ACHN (cell line): Measurements from ENCODE around the gene GDPD3.

ENCODE experiments used
- DNase-seq: peaks from one replicate; pipeline ENCODE4 v3.0.0-alpha.2; 2015
- in situ Hi-C: cut with HindIII; loops from 2 replicates; pipeline ENCODE4 v1.10.0; 2017; ENCODE audit warnings: low sequenced_read_pairs, low pct_ligation_motif_present, low pct_unique_long_range_greater_than_20kb

Gene GDPD3, protein sequence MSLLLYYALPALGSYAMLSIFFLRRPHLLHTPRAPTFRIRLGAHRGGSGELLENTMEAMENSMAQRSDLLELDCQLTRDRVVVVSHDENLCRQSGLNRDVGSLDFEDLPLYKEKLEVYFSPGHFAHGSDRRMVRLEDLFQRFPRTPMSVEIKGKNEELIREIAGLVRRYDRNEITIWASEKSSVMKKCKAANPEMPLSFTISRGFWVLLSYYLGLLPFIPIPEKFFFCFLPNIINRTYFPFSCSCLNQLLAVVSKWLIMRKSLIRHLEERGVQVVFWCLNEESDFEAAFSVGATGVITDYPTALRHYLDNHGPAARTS

DNA sequence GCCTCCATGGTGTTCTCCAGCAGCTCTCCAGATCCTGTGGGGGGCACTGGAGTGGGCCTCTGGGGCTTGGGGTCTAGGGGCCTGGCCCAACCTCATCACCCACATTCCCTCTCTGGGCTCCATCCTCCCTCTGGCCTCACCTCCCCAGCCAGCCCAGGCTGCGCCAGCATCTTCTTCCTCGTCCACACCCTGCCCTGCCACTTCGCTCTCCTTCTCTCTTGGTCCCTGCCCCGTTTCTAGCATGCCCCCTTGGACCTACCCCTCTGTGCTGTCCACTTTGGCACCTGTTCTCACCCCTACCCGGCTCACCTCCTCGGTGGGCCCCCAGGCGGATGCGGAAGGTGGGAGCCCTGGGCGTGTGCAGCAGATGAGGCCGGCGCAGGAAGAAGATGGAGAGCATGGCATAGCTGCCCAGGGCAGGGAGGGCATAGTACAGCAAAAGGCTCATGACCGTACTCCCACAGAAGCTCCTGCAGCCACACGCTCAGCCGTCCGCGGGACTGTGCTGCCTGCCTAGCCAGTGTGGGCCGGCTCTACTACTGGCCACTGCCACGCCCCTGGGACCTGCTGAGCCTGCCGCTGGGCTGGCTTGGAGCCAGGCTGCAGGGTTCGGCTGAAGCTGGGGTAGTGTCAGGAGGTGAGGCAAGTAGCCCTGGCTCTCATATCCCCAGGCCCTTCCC lies at the start of gene GDPD3:
GDPD3 (minus strand) TSS at position 507 of the 680 bp plus-strand sequence; CDS start at position 448, 59 bp downstream.
- in situ Hi-C loops = no loop called here
- DNase-seq = peak; percentile 47

DNA sequence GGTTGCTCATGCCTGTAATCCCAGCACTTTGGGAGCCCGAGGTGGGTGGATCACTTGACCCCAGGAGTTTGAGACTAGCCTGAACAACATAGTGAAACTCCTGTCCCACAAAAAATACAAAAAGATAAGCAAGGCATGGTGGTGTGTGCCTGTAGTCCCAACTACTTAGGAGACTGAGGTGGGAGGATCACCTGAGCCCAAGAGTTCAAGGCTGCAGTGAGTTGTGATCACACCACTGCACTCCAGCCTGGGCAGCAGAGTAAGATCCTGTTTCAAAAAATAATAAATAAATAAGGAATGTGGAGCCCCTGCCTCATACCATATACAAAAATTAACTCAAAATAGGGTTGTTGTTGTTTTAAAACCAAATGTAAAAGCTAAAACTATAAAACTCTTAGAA lies 43.9 kb upstream of the GDPD3 start:
- DNase-seq = no peak
- in situ Hi-C loops = no loop called here

DNA sequence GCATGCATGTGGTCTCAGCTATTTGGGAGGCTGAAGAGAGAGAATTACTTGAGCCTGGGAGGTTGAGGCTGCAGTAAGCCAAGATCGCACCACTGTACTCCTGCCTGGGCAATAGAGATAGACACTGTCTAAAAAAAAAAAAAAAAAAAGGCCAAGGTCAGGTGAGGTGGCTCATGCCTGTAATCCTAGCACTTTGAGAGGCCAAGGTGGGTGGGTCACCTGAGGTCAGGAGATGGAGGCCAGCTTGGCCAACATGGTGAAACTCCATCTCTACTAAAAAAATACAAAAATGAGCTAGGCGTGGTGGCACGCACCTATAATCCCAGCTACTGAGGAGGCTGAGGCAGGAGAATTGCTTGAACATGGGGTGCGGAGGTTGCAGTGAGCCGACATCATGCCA lies 41.9 kb upstream of the GDPD3 start:
- in situ Hi-C loops = no loop called here
- DNase-seq = no peak

- in situ Hi-C loops = no loop called here
- no peak for DNase-seq
Observed at GRCh38 chr16:30152517-30152916, 39.2 kb upstream of the GDPD3 start.

DNA sequence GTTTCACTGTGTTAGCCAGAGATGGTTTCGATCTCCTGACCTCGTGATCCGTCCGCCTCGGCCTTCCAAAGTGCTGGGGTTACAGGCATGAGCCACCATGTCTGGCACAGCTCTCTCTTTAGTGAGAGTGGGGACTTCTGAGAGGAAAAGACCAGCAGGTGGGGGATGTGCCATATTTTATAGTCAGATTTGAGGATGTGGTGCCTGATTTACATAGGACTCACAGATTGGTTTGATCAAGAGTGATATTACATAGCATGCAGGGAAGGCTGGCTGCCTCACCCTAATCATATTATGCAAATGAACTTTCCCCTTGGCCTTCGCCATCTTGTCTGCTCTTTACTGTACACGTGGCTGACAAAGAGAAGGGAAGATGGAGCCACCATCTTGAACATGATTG lies 37.8 kb upstream of the GDPD3 start:
- in situ Hi-C loops = no loop called here
- DNase-seq = no peak

GRCh38 chr16:30149250-30149930 lies 36.1 kb upstream of the GDPD3 start:
- in situ Hi-C loops = no loop called here
- no peak for DNase-seq

GRCh38 chr16:30147843-30148510 lies 34.6 kb upstream of the GDPD3 start:
- in situ Hi-C loops = no loop called here
- DNase-seq = no peak

GRCh38 chr16:30145657-30146056 lies 32.3 kb upstream of the GDPD3 start:
- in situ Hi-C loops = no loop called here
- no peak for DNase-seq

GRCh38 chr16:30144917-30145316 lies 31.6 kb upstream of the GDPD3 start:
- in situ Hi-C loops = no loop called here
- no peak for DNase-seq

GRCh38 chr16:30144017-30144416 lies 30.7 kb upstream of the GDPD3 start:
- in situ Hi-C loops = no loop called here
- DNase-seq = no peak

GRCh38 chr16:30143347-30143702 lies 30.0 kb upstream of the GDPD3 start:
- no peak for DNase-seq
- in situ Hi-C loops = no loop called here

DNA sequence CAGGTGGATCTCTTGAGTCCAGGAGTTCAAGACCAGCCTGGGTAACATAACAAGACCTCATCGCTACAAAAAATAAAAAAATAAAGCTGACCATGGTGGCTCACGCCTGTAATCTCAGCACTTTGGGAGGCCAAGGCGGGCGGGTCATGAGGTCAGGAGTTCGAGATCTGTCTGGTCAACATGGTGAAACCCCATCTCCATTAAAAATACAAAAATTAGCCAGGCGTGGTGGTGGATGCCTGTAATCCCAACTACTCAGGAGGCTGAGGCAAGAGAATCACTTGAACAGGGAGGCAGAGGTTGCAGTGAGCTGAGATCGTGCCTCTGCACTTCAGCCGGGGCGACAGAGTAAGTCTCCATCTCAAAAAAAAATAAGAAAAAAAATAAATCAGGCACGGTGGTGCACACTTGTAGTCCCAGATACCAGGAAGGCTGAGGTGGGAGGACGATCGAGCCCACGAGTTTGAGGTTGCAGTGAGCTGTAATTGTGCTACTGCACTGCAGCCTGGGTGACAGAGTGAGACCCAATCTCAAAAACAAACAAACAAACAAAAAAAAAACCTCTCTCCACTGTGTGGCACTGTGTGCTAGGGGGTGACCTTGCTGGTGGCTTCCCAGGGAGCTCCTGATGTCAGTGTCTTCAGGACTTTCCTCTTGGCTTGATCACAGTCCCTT lies 29.5 kb upstream of the GDPD3 start:
- no peak for DNase-seq
- in situ Hi-C loops = no loop called here

DNA sequence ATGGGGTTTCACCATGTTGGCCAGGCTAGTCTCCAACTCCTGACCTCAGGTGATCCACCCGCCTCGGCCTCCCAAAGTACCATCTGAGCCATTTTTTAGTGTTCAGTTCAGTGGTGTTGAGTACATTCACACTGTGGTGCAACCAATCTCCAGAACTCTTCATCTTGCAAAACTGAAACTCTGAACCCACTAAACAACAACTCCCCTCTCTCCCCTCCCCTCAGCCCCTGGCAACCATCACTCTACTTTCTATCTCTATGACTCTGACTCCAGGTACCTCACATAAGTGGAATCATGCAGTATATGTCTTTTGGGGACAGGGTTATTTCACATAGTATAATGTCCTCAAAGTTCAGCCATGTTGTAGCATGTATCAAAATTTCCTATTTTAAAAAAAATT lies 28.4 kb upstream of the GDPD3 start:
- in situ Hi-C loops = no loop called here
- DNase-seq = no peak

DNA sequence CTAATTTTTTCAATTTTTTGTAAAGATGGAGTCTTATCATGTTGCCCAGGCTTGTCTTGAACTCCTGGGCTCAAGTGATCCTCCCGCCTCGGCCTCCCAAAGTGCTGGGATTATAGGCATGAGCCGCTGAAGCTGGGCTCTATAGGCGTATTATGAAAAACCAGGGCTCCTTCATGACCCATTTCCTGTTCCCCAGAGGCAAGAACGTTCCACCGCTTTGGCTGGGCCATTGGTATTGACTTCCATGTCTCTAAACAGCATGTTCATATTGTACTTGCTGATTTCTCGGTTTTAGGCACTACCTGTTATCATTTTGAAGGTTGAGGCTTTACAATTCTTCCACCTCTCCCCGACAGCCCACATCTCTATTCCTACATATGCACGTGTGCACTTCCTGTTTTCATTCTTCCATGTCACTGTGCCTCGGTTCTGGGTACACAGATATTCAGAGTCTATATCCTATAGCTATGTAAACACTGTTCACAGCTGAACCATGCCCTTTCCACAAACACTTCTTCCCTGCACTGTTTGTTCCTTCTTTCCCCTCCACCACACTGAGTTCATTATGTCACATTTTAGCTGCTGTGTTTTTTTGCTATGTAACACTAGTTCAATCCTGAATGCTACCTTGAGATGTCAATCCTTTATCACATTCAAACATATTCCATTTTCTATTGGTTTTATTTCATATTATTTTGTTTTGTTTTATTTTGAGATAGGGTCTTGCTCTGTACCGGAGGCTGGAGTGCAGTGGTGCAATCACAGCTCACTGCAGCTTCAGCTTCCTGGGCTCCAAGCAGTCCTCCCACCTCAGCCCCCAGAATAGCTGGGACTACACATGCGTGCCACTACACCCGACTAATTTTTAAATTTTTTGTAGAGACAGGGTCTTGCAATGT lies 26.5 kb upstream of the GDPD3 start:
- in situ Hi-C loops = no loop called here
- no peak for DNase-seq

GRCh38 chr16:30137897-30138296 lies 24.6 kb upstream of the GDPD3 start:
- DNase-seq = no peak
- in situ Hi-C loops = no loop called here

GRCh38 chr16:30136971-30137605 lies 23.8 kb upstream of the GDPD3 start:
- in situ Hi-C loops = no loop called here
- no peak for DNase-seq

DNA sequence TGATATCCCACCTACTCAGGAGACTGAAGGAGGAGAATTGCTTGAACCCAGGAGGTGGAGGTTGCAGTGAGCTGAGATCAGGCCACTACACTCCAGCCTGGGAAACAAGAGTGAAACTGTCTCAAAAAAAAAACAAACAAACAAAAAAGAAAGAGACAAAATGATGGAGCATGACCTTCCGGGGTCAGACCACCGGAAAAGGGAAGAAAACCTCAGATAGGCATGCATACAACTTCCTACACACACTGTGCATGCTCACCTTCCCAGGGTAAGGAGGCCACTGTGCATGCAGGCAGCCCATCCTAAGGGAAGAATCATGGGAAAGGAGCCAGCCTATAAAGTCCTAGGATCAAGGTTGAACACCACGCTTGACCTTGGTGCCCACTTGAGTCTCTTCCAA lies 19.3 kb upstream of the GDPD3 start:
- DNase-seq = no peak
- in situ Hi-C loops = no loop called here
